GM20000 (cell line): Measurements from ENCODE around the gene SLC6A3.

Experiments used
- DNase-seq: peaks from one replicate; pipeline ENCODE4 v3.0.0; 2012; ENCODE audit warnings: low spot score
- TF ChIP-seq, protein P1 (sequence below): IDR thresholded peaks from 2 replicates; pipeline ENCODE4 v1.5.1; 2012; ENCODE audit warnings: mild to moderate bottlenecking, control low read depth; ENCODE audit errors: extremely low read depth, missing control alignments

SLC6A3 gene

DNA sequence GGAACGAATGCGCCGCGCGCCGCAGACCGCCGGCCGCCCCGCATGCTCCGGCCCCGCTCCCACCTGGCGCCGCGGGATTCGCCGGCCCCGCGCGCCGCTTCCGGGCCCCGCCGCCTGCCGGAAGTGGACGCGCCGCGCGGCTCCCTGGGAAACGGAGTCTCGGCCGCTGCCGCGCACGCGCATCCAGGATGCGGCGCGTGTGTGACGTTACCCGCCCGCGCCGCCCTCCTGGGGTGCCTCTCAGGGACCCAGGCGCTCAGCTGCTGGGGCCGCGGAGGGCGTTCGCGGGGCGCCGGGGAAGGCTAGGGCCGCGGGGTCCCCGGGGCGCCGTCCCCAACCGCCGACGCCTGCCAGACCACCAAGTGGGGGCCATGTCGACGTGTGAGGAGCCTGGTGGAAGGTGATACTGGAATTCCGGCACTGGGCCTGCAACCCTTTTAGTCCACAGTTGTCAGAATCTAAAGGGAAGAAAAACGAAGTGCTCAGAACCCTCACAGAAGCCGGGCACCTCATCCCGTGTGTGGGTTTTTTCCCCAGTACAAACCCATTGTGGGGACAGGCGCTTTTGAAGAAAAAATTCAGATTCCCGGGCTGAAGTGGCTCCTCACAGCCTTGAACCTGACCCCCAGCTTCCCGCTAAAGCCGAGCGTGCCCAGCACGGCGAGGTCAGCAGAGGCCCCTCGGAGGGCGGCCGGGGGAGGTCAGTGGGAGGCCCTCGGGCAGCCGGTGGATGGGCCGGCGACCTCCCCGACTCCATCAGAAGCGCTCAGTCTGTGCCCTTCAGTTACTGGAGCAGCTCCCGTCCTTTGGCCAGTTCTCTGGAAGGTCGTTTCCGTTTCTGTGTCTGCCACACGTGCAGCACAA lies 100.0 kb downstream of the SLC6A3 start, which contains the start of gene CLPTM1L:
CLPTM1L (minus strand) TSS at position 125 of the 864 bp plus-strand sequence. CDS start 258 bp downstream, outside the sequence.
- peak; percentile 100 for DNase-seq
- TF ChIP-seq, protein P1, sequence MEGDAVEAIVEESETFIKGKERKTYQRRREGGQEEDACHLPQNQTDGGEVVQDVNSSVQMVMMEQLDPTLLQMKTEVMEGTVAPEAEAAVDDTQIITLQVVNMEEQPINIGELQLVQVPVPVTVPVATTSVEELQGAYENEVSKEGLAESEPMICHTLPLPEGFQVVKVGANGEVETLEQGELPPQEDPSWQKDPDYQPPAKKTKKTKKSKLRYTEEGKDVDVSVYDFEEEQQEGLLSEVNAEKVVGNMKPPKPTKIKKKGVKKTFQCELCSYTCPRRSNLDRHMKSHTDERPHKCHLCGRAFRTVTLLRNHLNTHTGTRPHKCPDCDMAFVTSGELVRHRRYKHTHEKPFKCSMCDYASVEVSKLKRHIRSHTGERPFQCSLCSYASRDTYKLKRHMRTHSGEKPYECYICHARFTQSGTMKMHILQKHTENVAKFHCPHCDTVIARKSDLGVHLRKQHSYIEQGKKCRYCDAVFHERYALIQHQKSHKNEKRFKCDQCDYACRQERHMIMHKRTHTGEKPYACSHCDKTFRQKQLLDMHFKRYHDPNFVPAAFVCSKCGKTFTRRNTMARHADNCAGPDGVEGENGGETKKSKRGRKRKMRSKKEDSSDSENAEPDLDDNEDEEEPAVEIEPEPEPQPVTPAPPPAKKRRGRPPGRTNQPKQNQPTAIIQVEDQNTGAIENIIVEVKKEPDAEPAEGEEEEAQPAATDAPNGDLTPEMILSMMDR, result no peak

DNA sequence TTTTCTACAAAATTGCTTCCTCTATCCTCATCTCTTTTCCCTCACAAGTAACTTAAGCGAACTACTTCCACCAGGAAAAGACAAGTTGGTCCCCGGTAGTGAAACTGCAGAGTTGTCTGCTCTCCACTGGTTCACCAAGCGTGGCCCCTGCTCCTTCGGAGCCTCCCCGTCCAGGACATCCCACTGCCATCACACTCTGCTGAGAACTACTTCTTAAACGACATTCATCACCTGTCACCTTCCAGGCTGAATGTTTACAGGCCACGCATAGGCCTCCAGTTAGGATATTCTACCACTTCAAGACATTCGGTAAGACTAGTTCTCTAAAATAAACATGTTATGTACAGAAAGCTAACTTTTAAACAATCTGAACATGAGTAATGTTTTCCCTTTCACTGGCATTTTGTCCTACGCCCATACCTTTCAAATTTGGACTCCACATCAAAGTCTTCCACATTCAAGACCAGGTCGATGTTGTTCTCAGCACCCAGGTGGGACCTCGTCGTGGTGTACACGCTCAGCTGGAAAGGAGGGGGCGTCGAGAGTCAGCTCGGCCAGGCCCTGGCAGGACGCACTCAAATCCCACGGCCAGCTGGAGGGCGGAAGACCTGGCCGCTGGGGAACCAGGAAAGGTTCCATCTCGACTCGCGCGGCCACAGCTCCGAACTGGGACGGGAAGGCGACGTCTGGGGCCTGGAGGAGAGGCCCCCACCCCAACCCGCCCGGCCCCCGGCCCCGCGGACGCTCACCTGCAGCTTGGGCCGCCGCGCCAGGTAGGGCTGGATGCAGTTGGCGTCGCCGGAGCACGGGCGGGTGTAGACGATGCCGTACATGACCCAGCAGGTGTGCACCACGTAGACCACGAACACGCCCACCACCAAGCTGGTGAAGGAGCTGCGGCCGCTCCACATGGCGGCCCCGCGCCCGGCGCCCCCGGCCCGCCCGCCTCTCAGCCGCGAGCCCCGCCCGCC lies 101.0 kb downstream of the SLC6A3 start:
- DNase-seq, result peak; percentile 47
- TF ChIP-seq, protein P1, result no peak

DNA sequence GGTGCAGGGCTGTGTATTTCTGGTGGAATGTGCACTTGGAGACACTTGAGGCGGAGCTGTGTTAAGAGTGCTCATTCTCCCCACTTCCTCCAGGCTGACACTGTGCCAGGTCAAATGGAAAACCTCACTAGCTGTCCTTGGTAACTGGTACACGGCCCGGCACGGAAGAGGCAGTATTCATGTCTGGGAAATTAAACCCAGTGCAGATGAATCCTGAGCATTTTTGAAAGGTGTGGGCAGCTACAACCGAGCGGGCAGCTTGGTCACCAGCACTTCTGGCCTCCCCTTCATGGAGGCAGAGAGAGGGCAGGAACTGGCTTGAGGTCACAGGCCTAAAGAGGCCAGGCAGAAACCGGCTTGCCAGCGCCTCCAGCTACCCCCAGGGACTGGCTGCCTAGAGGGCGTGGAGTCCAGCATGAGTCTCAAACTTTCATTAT lies 101.9 kb downstream of the SLC6A3 start:
- TF ChIP-seq, protein P1, result no peak
- DNase-seq, result no peak
